Measurements from ENCODE around the gene SEPSECS.

GRCh38 chr4:25085671-25086070 is 74.6 kb downstream of the SEPSECS start:
- TF ChIP-seq CTCF (IDR thresholded peaks at IDR 0.05; ENCODE audit: insufficient read depth, low read length, poor library complexity, severe bottlenecking) (no peak), EZH2phosphoT487 (conservative IDR thresholded peaks at IDR 0.05; ENCODE audit: low read length) (no peak)
